GM19025 (cell line): ENCODE results near the gene OSBPL1A.
"Not testable (repeated sequence)": the region's sequence is repeated elsewhere in the genome, so short reads cannot be mapped to it uniquely, and the experiment has no call there.

ENCODE experiments used
- ATAC-seq: cut with Tn5 transposase; IDR thresholded peaks from one replicate; pipeline ENCODE4 v1.9.1; 2021; ENCODE audit warnings: mild to moderate bottlenecking, low read depth, moderate library complexity; ENCODE audit not compliant: unreplicated experiment

The OSBPL1A gene

DNA sequence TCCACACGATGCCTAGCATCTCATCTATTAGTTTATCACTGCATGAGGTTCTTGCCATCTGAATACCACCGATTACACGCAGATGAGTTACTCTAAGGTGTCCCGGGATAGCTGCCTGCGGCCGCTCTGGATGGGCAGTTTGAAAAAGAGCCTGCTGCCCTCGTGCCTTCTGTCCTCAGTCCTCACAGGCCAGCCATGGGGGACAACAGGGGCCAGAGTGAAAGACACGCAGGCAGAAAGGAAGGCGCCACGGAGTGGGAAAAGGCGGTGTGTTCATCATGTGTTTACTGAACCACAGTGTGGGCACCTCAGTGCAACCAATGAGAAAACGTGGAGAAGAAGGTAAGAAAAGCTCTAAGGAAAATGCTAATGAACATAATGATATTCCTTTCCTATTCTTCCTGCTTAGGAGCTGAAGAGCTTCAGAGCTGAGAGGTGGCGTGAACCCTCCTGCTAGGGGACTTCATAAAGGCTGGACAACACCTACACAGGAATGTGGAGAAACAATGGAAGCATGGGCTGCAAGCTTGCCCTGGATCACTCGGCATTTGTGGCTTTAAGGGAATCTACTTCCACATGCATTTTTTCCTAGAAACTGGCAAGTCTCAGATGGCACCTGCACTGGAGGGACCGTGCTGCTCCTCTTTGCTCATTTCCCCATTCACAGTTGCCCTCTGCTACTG lies 207.8 kb downstream of the OSBPL1A start:
- ATAC-seq: no peak

DNA sequence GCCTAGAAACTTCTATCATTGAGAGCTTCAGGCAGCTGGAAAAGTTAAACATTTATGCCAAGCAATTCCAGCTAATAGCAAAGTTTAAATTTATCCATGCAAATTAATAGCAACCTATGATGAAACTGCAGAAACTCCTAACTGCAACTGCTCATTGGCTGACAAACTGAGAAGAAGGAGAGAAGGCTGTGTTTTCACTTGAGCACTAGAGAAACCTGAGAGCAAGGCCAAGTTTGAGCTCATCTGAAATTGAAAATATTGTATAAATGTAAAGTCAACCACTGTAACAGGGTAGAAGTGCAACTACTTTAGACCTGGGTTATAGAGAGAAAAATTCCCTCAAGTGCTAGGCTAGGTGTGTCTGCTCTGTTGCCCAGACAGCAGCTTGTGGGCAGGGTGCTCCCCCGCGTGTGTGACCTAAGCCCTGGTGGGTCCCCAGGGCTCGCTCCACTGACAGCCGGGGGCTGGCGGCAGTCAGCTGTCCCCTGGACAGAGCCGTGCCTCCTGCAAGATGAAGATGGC lies 208.6 kb downstream of the OSBPL1A start:
- ATAC-seq: peak; percentile 70

- no peak for ATAC-seq
These were observed 209.5 kb downstream of the OSBPL1A start for GRCh38 chr18:24188120-24188519.

DNA sequence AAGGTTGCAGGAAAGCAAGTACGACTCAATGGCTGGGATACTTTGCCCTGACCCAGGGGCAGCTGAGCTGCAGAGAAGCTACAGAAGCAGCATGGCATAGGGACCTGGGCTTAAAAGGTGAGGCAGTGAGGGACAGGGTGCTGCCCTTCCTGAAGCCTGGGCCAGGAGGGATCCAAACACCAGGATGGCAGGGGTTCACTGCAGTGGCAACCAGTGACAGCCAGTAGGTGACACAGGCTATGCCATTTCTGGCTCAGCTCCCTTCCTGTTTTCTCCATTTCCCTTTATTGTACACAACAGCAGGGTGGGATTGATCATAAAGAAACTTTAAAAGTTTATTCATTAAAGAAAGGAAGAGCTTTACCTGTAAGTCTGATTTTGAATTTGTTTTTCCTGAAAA lies 209.9 kb downstream of the OSBPL1A start:
- ATAC-seq: no peak

DNA sequence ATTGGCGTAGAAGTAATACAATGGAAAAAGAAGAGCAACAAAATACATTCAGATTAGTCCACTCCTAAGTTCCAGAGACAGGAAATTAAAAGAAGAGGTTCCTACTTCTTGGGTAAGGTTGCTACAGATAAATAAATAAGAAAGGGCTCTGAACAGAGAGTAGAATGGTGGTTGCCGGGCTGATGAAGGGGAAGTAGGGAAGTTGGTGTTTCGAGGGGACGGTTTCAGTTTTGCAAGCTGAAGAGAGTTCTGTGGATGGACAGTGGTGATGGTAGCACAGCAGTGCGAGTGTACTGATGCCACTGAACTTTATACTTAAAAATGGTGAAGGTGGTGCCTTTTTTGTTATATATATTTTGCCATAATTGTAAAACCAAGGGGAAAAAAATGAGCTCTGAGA lies 210.6 kb downstream of the OSBPL1A start:
- no peak for ATAC-seq

DNA sequence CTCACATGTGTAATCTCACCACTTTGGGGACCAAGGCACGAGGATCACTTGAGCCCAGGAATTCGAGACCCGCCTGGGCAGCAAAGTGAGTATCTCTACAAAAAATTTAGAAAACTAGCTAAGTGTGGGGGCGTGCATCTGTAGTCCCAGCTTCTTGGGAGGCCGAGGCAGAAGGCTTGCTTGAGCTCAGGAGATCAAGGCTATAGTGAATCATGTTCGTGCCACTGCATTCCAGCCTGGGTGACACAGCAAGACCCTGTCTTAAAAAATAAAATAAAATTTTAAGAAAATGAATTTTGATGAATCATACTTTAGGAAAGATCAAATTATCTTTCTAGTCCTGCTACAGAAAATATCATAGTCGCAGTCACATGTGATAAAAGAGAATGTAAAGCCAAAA lies 211.8 kb downstream of the OSBPL1A start:
- no peak for ATAC-seq

GRCh38 chr18:24181806-24182205 lies 215.8 kb downstream of the OSBPL1A start:
- ATAC-seq: no peak

DNA sequence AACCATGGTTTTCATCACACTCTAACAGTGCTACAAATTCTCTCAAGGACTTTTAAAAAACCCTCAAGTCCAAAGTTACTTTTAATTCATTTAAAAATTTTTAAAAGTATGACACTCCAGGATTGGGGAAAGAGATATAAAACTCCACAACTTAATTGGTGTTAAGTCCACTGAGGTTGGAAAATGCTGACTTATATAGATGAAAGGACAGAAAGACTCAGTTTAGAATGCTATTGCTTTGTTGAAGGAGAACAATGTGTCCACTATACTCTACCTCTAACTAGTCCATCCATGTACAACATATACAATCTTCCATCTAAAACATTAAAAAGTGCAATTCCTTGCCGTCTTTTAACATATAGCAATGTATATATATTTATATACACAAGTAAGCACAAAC lies 217.6 kb downstream of the OSBPL1A start:
- ATAC-seq: no peak

GRCh38 chr18:24177499-24178133 lies 220.0 kb downstream of the OSBPL1A start:
- no peak for ATAC-seq

DNA sequence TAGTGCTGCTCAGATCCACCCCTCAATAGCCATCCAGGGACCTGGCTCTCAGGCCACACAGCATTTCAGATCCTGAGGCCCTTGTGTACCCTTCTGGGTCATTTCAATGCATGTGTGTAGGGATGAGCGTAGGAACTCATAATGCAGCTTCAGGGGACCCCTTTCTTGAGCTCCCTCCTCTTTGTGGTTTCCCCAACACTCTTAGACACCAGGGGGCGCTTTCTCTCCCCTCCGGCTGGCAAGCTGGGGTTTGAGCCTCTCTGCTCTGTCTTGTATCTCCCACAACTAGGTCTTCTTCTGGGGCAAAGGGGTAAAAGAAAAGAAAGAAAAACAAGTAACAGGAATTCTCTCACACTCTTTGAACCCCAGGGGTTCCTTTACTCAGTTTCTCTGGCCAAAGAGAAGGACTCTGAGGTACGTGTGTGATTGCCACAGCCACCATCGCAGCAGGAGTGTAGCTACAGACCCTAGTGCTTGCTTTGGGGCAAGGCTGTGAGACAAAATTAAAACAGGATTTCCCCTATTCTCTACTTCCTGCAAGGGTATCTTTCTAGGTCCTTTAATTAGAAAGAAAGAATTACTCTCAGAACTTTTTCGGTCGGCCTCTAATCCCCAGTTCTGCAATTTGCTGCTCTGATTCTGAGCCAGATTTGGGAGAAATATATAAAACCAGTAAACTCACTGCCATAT lies 220.8 kb downstream of the OSBPL1A start:
- ATAC-seq: peak; percentile 78

- no peak for ATAC-seq
These were observed 223.6 kb downstream of the OSBPL1A start for GRCh38 chr18:24173997-24174396.

GRCh38 chr18:24170360-24170759 lies 227.3 kb downstream of the OSBPL1A start:
- no peak for ATAC-seq

- no peak for ATAC-seq
These were observed 229.1 kb downstream of the OSBPL1A start for GRCh38 chr18:24168496-24168895.

DNA sequence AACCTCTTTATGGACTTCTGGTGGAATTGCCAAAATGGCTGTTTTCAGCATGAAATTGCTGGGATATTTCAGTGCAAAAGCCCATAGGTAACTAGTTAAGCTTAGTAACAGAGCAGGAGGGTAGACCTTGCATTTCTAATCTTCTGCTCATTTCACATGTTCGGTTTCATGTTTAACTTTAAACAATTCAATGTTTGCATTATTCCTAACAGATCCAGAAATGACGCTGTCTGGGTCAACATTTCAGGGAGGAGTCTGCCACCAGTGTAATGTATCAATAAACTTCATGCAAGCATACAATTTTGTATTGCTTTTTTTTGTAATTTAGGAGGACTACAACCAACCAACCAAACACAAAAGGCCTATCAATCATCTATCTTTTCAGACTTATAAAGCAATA lies 236.3 kb downstream of the OSBPL1A start:
- ATAC-seq: no peak

- no peak for ATAC-seq
These were observed 237.5 kb downstream of the OSBPL1A start for GRCh38 chr18:24160086-24160485.

- no peak for ATAC-seq
These were observed 239.8 kb downstream of the OSBPL1A start for GRCh38 chr18:24157855-24158254.

- ATAC-seq: no peak
These were observed 244.2 kb downstream of the OSBPL1A start for GRCh38 chr18:24153397-24153796.

- not testable (repeated sequence) for ATAC-seq
These were observed 248.0 kb downstream of the OSBPL1A start for GRCh38 chr18:24149591-24149990.

DNA sequence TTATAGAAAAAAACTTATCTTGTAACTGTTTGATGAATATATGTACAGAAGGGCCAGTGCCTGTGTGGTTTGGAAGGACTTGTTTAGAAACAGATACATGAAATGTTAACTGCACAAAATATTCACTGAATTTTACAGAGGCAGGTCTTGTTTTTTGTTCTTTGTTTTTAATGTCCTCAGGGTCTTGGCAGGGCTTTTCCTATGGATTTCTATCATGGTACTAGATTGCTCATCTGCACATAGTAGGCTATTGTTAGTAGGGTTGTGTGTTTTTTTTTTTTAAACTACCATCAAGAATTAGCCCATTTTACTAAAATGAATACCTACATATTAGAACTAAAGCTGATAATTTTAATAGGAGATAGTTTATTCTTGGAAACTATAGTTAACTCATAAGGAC lies 255.2 kb downstream of the OSBPL1A start:
- ATAC-seq: no peak

- ATAC-seq: no peak
These were observed 256.9 kb downstream of the OSBPL1A start for GRCh38 chr18:24140697-24141096.

GRCh38 chr18:24138789-24139616 lies 258.6 kb downstream of the OSBPL1A start, which contains the start of gene CABYR:
TSS of gene CABYR (plus strand) at chr18:24139062. CDS start at chr18:24143115, 4,053 bp downstream.
- peak; percentile 95 for ATAC-seq
